IMR-90 (cell line): Measurements from ENCODE around the gene ABO. TPM values are rescaled to one million over a fixed set of nuclear protein-coding genes. Genes with fewer than 3 reads are reported as not detected.
"Not testable (repeated sequence)": the region's sequence is repeated elsewhere in the genome, so short reads cannot be mapped to it uniquely, and the experiment has no call there.

Experiments used
- ATAC-seq: fragments of 200-7000 bp; cut with Tn5 transposase; 2 replicates; pipeline ENCODE4 v1.9.1; 2020; ENCODE audit warnings: low read depth, mild to moderate bottlenecking, moderate library complexity
- BruUV-seq: library from RNA; stranded (reverse); fragments of 400-500 nt; replicated peaks from 2 replicates; lab custom pipeline; 2021; lab: Mats Ljungman, UMichigan
- CTCF ChIA-PET: fragments of 300-600 bp; formaldehyde crosslinking; extraction: SDS; loops from one replicate; lab custom pipeline; 2021; ENCODE audit warnings: antibody characterized with exemption; lab: Yijun Ruan, JAX
- POLR2A ChIA-PET: fragments of 300-600 bp; sonication (Branson Sonifier 250); formaldehyde crosslinking; loops from one replicate; lab custom pipeline; 2022; ENCODE audit warnings: antibody characterized with exemption; ENCODE audit not compliant: unreplicated experiment; lab: Charles Lee
- DNase-seq: peaks from one replicate; pipeline ENCODE4 v3.0.0; 2013
- H2AFZ ChIP-seq: replicated peaks from 2 replicates; pipeline ENCODE3; 2013; ENCODE audit warnings: low read length, mild to moderate bottlenecking; ENCODE audit not compliant: poor library complexity
- H2AK5ac ChIP-seq: 2 replicates; pipeline ENCODE4 v1.6.1; 2013; ENCODE audit warnings: low read depth, low read length, inconsistent platforms
- H2AK9ac ChIP-seq: replicated peaks from 2 replicates; pipeline ENCODE3; 2013; ENCODE audit warnings: mild to moderate bottlenecking, low read depth, low read length, moderate library complexity; ENCODE audit not compliant: poor library complexity
- H2BK120ac ChIP-seq: 2 replicates; pipeline ENCODE4 v1.6.1; 2013; ENCODE audit warnings: low read depth, low read length, inconsistent platforms
- H2BK15ac ChIP-seq: 3 replicates; pipeline ENCODE4 v1.6.1; 2013; ENCODE audit warnings: low read depth, low read length, inconsistent platforms
- H2BK20ac ChIP-seq: 2 replicates; pipeline ENCODE4 v1.6.1; 2013; ENCODE audit warnings: low read depth, mild to moderate bottlenecking, inconsistent platforms, low read length, moderate library complexity
- H2BK5ac ChIP-seq: 2 replicates; pipeline ENCODE4 v1.6.1; 2013; ENCODE audit warnings: mild to moderate bottlenecking, low read depth, low read length, inconsistent platforms; ENCODE audit not compliant: poor library complexity, severe bottlenecking
- H3K14ac ChIP-seq: replicated peaks from 2 replicates; pipeline ENCODE4 v1.6.1; 2013; ENCODE audit warnings: low read depth, low read length, inconsistent platforms
- H3K18ac ChIP-seq: 2 replicates; pipeline ENCODE4 v1.6.1; 2013; ENCODE audit warnings: low read depth, low read length, control low read depth
- H3K23ac ChIP-seq: 2 replicates; pipeline ENCODE4 v1.6.1; 2013; ENCODE audit warnings: low read depth, low read length, inconsistent platforms
- H3K27ac ChIP-seq: 2 replicates; pipeline ENCODE4 v1.5.1; 2013; ENCODE audit warnings: mild to moderate bottlenecking, control low read depth, low read length; ENCODE audit not compliant: insufficient read depth
- H3K27me3 ChIP-seq: 2 replicates; pipeline ENCODE4 v1.6.1; 2013; ENCODE audit warnings: low read length; ENCODE audit not compliant: control insufficient read depth, insufficient read depth
- H3K36me3 ChIP-seq: 2 replicates; pipeline ENCODE4 v1.6.1; 2013; ENCODE audit warnings: low read length, mixed read lengths; ENCODE audit not compliant: control insufficient read depth, insufficient read depth
- H3K4ac ChIP-seq: 2 replicates; pipeline ENCODE4 v1.6.1; 2013; ENCODE audit warnings: low read depth, low read length, inconsistent platforms
- H3K4me1 ChIP-seq: 2 replicates; pipeline ENCODE4 v1.6.1; 2013; ENCODE audit warnings: low read length, mixed read lengths; ENCODE audit not compliant: control insufficient read depth, insufficient read depth
- H3K4me2 ChIP-seq: 2 replicates; pipeline ENCODE4 v1.6.1; 2013; ENCODE audit warnings: low read depth, mild to moderate bottlenecking, control low read depth, low read length, moderate library complexity
- H3K4me3 ChIP-seq: 2 replicates; pipeline ENCODE4 v1.5.1; 2013; ENCODE audit warnings: low read depth, mild to moderate bottlenecking, control low read depth, low read length, moderate library complexity; ENCODE audit not compliant: insufficient read depth
- H3K56ac ChIP-seq: 2 replicates; pipeline ENCODE4 v1.6.1; 2013; ENCODE audit warnings: low read length, inconsistent platforms; ENCODE audit not compliant: insufficient read depth; ENCODE audit errors: extremely low read depth
- H3K79me1 ChIP-seq, 2 experiments: 2 replicates each; pipeline ENCODE4 v1.6.1; 2013; ENCODE audit warnings: low read length in 2 of 2, inconsistent platforms in 1 of 2, low read depth in 1 of 2
- H3K9ac ChIP-seq: 2 replicates; pipeline ENCODE4 v1.6.1; 2013; ENCODE audit warnings: low read depth, low read length, control low read depth
- H3K9me1 ChIP-seq: 2 replicates; pipeline ENCODE4 v1.6.1; 2013; ENCODE audit warnings: low read length, inconsistent platforms; ENCODE audit not compliant: insufficient read depth
- H3K9me3 ChIP-seq: 2 replicates; pipeline ENCODE4 v1.6.1; 2013; ENCODE audit warnings: low read length; ENCODE audit not compliant: control insufficient read depth, insufficient read depth
- H4K20me1 ChIP-seq: 2 replicates; pipeline ENCODE4 v1.6.1; 2013; ENCODE audit warnings: low read length, inconsistent platforms; ENCODE audit not compliant: insufficient read depth
- H4K5ac ChIP-seq: 2 replicates; pipeline ENCODE4 v1.6.1; 2013; ENCODE audit warnings: mild to moderate bottlenecking, low read depth, low read length, control low read depth
- H4K8ac ChIP-seq, 2 experiments: 2 replicates each; pipeline ENCODE4 v1.6.1; 2013; ENCODE audit warnings: low read depth in 2 of 2, low read length in 2 of 2, control low read depth in 1 of 2, inconsistent platforms in 1 of 2
- H4K91ac ChIP-seq: 2 replicates; pipeline ENCODE4 v1.6.1; 2013; ENCODE audit warnings: low read depth, low read length, inconsistent platforms; ENCODE audit not compliant: insufficient read depth
- WGBS, 2 experiments: methylation state at CpG; one replicate each; pipeline versions ENCODE4 v1.1.5 to v1.1.7; 2013; ENCODE audit warnings: missing lambda C conversion rate in 2 of 2; ENCODE audit not compliant: insufficient read length in 1 of 2; ENCODE audit errors: extremely low coverage in 2 of 2; 5-methylcytosine and 5-hydroxymethylcytosine counted together
- dilution Hi-C: fragments of 300-500 bp; cut with HindIII; formaldehyde crosslinking; loops from one replicate; pipeline ENCODE4 v1.14.3; 2018; ENCODE audit warnings: low sequenced_read_pairs; ENCODE audit not compliant: unreplicated experiment
- in situ Hi-C: fragments of 300-500 bp; cut with MboI; formaldehyde crosslinking; loops from 3 replicates; pipeline ENCODE4 v1.14.3; 2019; ENCODE audit warnings: low sequenced_read_pairs, inconsistent platforms, mixed read lengths
- intact Hi-C: fragments of 100-400 bp; cut with micrococcal nuclease; formaldehyde crosslinking; loops from 2 replicates; pipeline ENCODE4 v1.10.0; 2022
- microRNA-seq, 2 experiments: library from miRNA; stranded (forward) in 1 of 2; unstranded in 1 of 2; fragments of 10-50 nt in 1 of 2; fragments of <30 nt in 1 of 2; gene quantifications in 1 of 2; microRNA quantifications in 1 of 2; one replicate each; pipeline versions ENCODE3 to v1.1.0; 2013 to 2020; ENCODE audit not compliant: insufficient read depth in 1 of 2, insufficient read length in 1 of 2, unreplicated experiment in 1 of 2
- polyA plus RNA-seq, 3 experiments: library from polyadenylated mRNA; depleted of rRNA; stranded (reverse); fragments of >200 nt; gene quantifications; 2 replicates each; pipeline ENCODE4 v1.2.3, GENCODE V29; 2012; ENCODE audit warnings: low replicate concordance in 1 of 3
- small RNA-seq, 5 experiments: library from RNA; depleted of rRNA; stranded (forward); fragments of <200 nt; gene quantifications; one replicate each; pipeline ENCODE3, GENCODE V24; 2012
- total RNA-seq: library from RNA; depleted of rRNA; stranded (reverse); fragments of >200 nt; gene quantifications from 2 replicates; pipeline ENCODE4 v1.2.3, GENCODE V29; 2012; rRNA removed

The ABO gene
- total and polyA plus RNA-seq, 2 of the 4 experiments (the other 2 are of a cell fraction): not detected

GRCh38 chr9:133205481-133205887, 69.5 kb downstream of the ABO start:
- H3K9me3 ChIP-seq, H3K9me1 ChIP-seq, H4K5ac ChIP-seq, H2BK20ac ChIP-seq, H4K20me1 ChIP-seq, POLR2A ChIA-PET, in situ Hi-C loops, H4K8ac ChIP-seq, H3K27ac ChIP-seq, H4K91ac ChIP-seq, H2AFZ ChIP-seq, H2AK9ac ChIP-seq, dilution Hi-C loops, BruUV-seq, H2AK5ac ChIP-seq, H2BK15ac ChIP-seq, H3K36me3 ChIP-seq, H3K79me1 ChIP-seq, H3K14ac ChIP-seq, H3K4me1 ChIP-seq, H3K4me2 ChIP-seq, intact Hi-C loops, ATAC-seq, H3K4ac ChIP-seq, H3K4me3 ChIP-seq, H3K56ac ChIP-seq, H3K9ac ChIP-seq, H3K23ac ChIP-seq, H2BK5ac ChIP-seq, DNase-seq, H3K18ac ChIP-seq, H2BK120ac ChIP-seq: not testable (repeated sequence)
- 54% methylated on average over 9 of the region's 14 CpGs; no CpG with 5 or more reads in 1 of the 2 experiments for whole genome bisulfite sequencing, 2 experiments
- CTCF ChIA-PET: interaction anchor here (0.6 kb wide), 1 partner anchor 366 kb away, joined by 3 read pairs; no protein-coding TSS in a partner anchor
- H3K27me3 ChIP-seq: peaks cover 30% of the 10 kb centered on the region

Small RNA genes lying within 50 kb of the gene (microRNA-seq; reads per million reads assigned to microRNA genes)
- gene RF00019 (ENCODE audit: insufficient read depth, insufficient read length): not detected

Small RNA genes lying within 50 kb of the gene (small RNA-seq; reads per million reads assigned to genes)
- 0 reads per million in 5 experiments for gene RF00019

Other genes starting within 250 kb of the ABO start
- 49.1 and 51.1 TPM in 2 replicates for gene GTF3C5, start 244.2 kb downstream of the ABO start, total RNA-seq
- gene GTF3C5, start 244.2 kb downstream of the ABO start, polyA plus RNA-seq (2012; rRNA removed): 50.7 and 52.3 TPM in 2 replicates
- gene CEL, start 213.2 kb downstream of the ABO start, total RNA-seq: under 0.01 TPM in 2 replicates
- 0.67 and 0.75 TPM in 2 replicates for gene CEL, start 213.2 kb downstream of the ABO start, polyA plus RNA-seq (2012; rRNA removed)
- 12.2 and 13.1 TPM in 2 replicates for gene RALGDS, start 154.0 kb downstream of the ABO start, total RNA-seq
- gene RALGDS, start 154.0 kb downstream of the ABO start, polyA plus RNA-seq (2012; rRNA removed): 36.9 and 37.2 TPM in 2 replicates
- 0.83 and 1.8 TPM in 2 replicates for gene GBGT1, start 111.3 kb downstream of the ABO start, total RNA-seq
- gene GBGT1, start 111.3 kb downstream of the ABO start, polyA plus RNA-seq (2012; rRNA removed): 2.4 and 3.2 TPM in 2 replicates
- not detected in 2 replicates for gene OBP2B, start 66.0 kb downstream of the ABO start, total RNA-seq
- not detected in 2 replicates for gene OBP2B, start 66.0 kb downstream of the ABO start, polyA plus RNA-seq (2012; rRNA removed)
- 6.1 and 6.4 TPM in 2 replicates for gene SURF6, start 61.0 kb upstream of the ABO start, total RNA-seq
- 12.8 and 17.2 TPM in 2 replicates for gene SURF6, start 61.0 kb upstream of the ABO start, polyA plus RNA-seq (2012; rRNA removed)
- 6.9 and 7.9 TPM in 2 replicates for gene MED22, start 72.9 kb upstream of the ABO start, total RNA-seq
- 28.3 and 32.9 TPM in 2 replicates for gene MED22, start 72.9 kb upstream of the ABO start, polyA plus RNA-seq (2012; rRNA removed)
- 3,220 TPM in 2 replicates for gene RPL7A, start 73.0 kb upstream of the ABO start, total RNA-seq
- gene RPL7A, start 73.0 kb upstream of the ABO start, polyA plus RNA-seq (2012; rRNA removed): 4,034 and 4,096 TPM in 2 replicates
- gene SURF1, start 81.3 kb upstream of the ABO start, total RNA-seq: 10.3 and 15.1 TPM in 2 replicates
- 23.4 and 24.5 TPM in 2 replicates for gene SURF1, start 81.3 kb upstream of the ABO start, polyA plus RNA-seq (2012; rRNA removed)
- 9.9 and 12.5 TPM in 2 replicates for gene SURF2, start 81.3 kb upstream of the ABO start, total RNA-seq
- 16.3 and 21.8 TPM in 2 replicates for gene SURF2, start 81.3 kb upstream of the ABO start, polyA plus RNA-seq (2012; rRNA removed)
- 512 and 532 TPM in 2 replicates for gene SURF4, start 100.9 kb upstream of the ABO start, total RNA-seq
- gene SURF4, start 100.9 kb upstream of the ABO start, polyA plus RNA-seq (2012; rRNA removed): 293 and 307 TPM in 2 replicates
- gene STKLD1, start 101.2 kb upstream of the ABO start, total RNA-seq: 0.28 and 0.54 TPM in 2 replicates
- gene STKLD1, start 101.2 kb upstream of the ABO start, polyA plus RNA-seq (2012; rRNA removed): 0.65 and 0.69 TPM in 2 replicates
- 16.1 and 18.3 TPM in 2 replicates for gene REXO4, start 142.8 kb upstream of the ABO start, total RNA-seq
- gene REXO4, start 142.8 kb upstream of the ABO start, polyA plus RNA-seq (2012; rRNA removed): 21.8 and 23.1 TPM in 2 replicates
- gene ADAMTS13, start 147.2 kb upstream of the ABO start, total RNA-seq: under 0.01 and 0.18 TPM in 2 replicates
- gene ADAMTS13, start 147.2 kb upstream of the ABO start, polyA plus RNA-seq (2012; rRNA removed): 2.8 and 3.1 TPM in 2 replicates
- gene CACFD1, start 184.8 kb upstream of the ABO start, total RNA-seq: 1.9 and 2.0 TPM in 2 replicates
- gene CACFD1, start 184.8 kb upstream of the ABO start, polyA plus RNA-seq (2012; rRNA removed): 5.9 and 6.6 TPM in 2 replicates
- gene SLC2A6, start 203.9 kb upstream of the ABO start, total RNA-seq: 2.9 and 3.1 TPM in 2 replicates
- gene SLC2A6, start 203.9 kb upstream of the ABO start, polyA plus RNA-seq (2012; rRNA removed): 8.5 and 9.3 TPM in 2 replicates
- gene MYMK, start 249.8 kb upstream of the ABO start, total RNA-seq: not detected in 2 replicates
- not detected in 2 replicates for gene MYMK, start 249.8 kb upstream of the ABO start, polyA plus RNA-seq (2012; rRNA removed)